Gastrocnemius medialis (tissue), 4 donors: Measurements from ENCODE around the gene LMO7.

Experiments used
- CTCF ChIP-seq, 5 experiments: fragments of 450-650 bp in 3 of 5; fragments of 200-600 bp in 2 of 5; sonication (generic) in 2 of 5; IDR thresholded peaks in 4 of 5; conservative IDR thresholded peaks in 1 of 5; 1 replicate in 4 of 5; 2 replicates in 1 of 5; pipeline ENCODE4 v1.5.1; 2016 to 2019; ENCODE audit warnings: antibody characterized with exemption in 5 of 5, mild to moderate bottlenecking in 3 of 5, moderate library complexity in 3 of 5
- POLR2A ChIP-seq, 2 donors: fragments of 450-650 bp; IDR thresholded peaks; one replicate each; pipeline ENCODE4 v1.6.1; 2017; ENCODE audit warnings: antibody characterized with exemption in 2 of 2, mild to moderate bottlenecking in 2 of 2, moderate library complexity in 2 of 2

GRCh38 chr13:75666646-75667351 is 30.7 kb downstream of the LMO7 start:
- TF ChIP-seq CTCF (IDR thresholded peaks at IDR 0.05 in 4 of 5, conservative IDR thresholded peaks at IDR 0.05 in 1 of 5) (no peak), POLR2A (IDR thresholded peaks at IDR 0.05) (no peak)
